Measurements from ENCODE around the gene PTPN5.

Gene PTPN5

DNA sequence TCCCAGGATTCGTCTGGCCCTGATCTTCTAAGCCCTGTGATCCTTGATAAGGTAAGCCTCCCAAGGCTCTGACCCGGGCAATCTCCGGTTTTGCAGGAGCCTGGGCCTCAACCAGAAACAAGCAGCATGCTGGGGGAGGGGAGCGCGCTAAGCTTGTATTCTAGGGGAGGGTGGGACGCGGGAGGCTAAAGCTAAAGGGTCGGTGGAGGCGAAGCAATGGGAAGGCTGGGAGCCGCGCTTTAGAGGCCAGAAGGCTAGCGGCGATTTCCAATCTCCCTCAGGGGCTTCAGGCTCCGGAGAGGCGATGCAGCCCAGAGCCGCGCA is 753 bp downstream of the PTPN5 start:
- H3K4me3 ChIP-seq (ENCODE audit: low read depth in 1 of 2, low read length in 2 of 2) = peak overlapping the region in 1 of 2 donors; percentile 64
- H3K27me3 ChIP-seq (ENCODE audit: low read depth, low read length) = peaks cover 7% of the 10 kb centered on the region
- H3K9me3 ChIP-seq (ENCODE audit: control insufficient read depth in 1 of 2, low read length in 2 of 2) = no peaks in the 10 kb centered on the region
- H3K4me1 ChIP-seq (ENCODE audit: control insufficient read depth in 1 of 2, insufficient read depth in 2 of 2, low read length in 2 of 2) = peaks cover 0 to 16% of the 10 kb centered on the region in 2 donors
- H3K27ac ChIP-seq (ENCODE audit: low read length) = no peak overlapping the region
- H3K36me3 ChIP-seq (ENCODE audit: control insufficient read depth in 1 of 2, insufficient read depth in 2 of 2, low read length in 2 of 2) = no peaks in the 10 kb centered on the region

- peaks cover 7% of the 10 kb centered on the region for H3K27me3 ChIP-seq (ENCODE audit: low read depth, low read length)
- no peak overlapping the region for H3K27ac ChIP-seq (ENCODE audit: low read length)
- no peaks in the 10 kb centered on the region for H3K36me3 ChIP-seq (ENCODE audit: control insufficient read depth in 1 of 2, insufficient read depth in 2 of 2, low read length in 2 of 2)
- no peaks in the 10 kb centered on the region for H3K9me3 ChIP-seq (ENCODE audit: control insufficient read depth in 1 of 2, low read length in 2 of 2)
- H3K4me3 ChIP-seq (ENCODE audit: low read depth in 1 of 2, low read length in 2 of 2) = no peak overlapping the region
- peaks cover 0 to 16% of the 10 kb centered on the region in 2 donors for H3K4me1 ChIP-seq (ENCODE audit: control insufficient read depth in 1 of 2, insufficient read depth in 2 of 2, low read length in 2 of 2)
These were observed 1.7 kb downstream of the PTPN5 start for GRCh38 chr11:18789942-18790341.

GRCh38 chr11:18785411-18785810 is 6.2 kb downstream of the PTPN5 start:
- no peaks in the 10 kb centered on the region for H3K4me1 ChIP-seq (ENCODE audit: control insufficient read depth in 1 of 2, insufficient read depth in 2 of 2, low read length in 2 of 2)
- no peak overlapping the region for H3K4me3 ChIP-seq (ENCODE audit: low read depth in 1 of 2, low read length in 2 of 2)
- H3K27me3 ChIP-seq (ENCODE audit: low read depth, low read length) = no peaks in the 10 kb centered on the region
- no peak overlapping the region for H3K27ac ChIP-seq (ENCODE audit: low read length)
- H3K9me3 ChIP-seq (ENCODE audit: control insufficient read depth in 1 of 2, low read length in 2 of 2) = no peaks in the 10 kb centered on the region
- H3K36me3 ChIP-seq (ENCODE audit: control insufficient read depth in 1 of 2, insufficient read depth in 2 of 2, low read length in 2 of 2) = no peaks in the 10 kb centered on the region

GRCh38 chr11:18780896-18781295 is 10.7 kb downstream of the PTPN5 start:
- Histone ChIP-seq H3K27ac (ENCODE audit: low read length) (no peak overlapping the region), H3K27me3 (ENCODE audit: low read depth, low read length) (no peaks in the 10 kb centered on the region), H3K4me3 (ENCODE audit: low read depth in 1 of 2, low read length in 2 of 2) (no peak overlapping the region), H3K9me3 (ENCODE audit: control insufficient read depth in 1 of 2, low read length in 2 of 2) (no peaks in the 10 kb centered on the region), H3K4me1 (ENCODE audit: control insufficient read depth in 1 of 2, insufficient read depth in 2 of 2, low read length in 2 of 2) (no peaks in the 10 kb centered on the region), H3K36me3 (ENCODE audit: control insufficient read depth in 1 of 2, insufficient read depth in 2 of 2, low read length in 2 of 2) (no peaks in the 10 kb centered on the region)

DNA sequence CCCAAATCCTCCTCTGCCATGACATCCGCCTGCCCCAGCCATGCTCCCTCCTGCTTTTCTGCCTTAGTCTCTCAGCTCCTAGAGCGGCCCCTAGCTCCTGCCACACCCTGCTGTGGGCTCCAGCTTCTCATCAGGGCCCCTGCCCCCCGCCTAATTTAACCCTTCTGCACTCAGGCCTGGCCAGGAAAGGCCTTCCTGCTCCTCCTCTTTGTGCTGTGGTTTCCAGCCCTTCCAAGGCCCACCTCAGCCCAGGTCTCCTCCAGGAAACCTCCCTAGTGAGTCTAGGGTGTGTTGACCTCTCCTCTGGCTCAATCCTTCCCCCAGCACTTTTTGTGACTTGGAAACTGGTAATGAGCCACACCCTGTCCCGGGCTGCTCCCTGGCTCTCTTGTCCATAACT is 11.3 kb downstream of the PTPN5 start:
- Histone ChIP-seq H3K9me3 (ENCODE audit: control insufficient read depth in 1 of 2, low read length in 2 of 2) (no peaks in the 10 kb centered on the region), H3K36me3 (ENCODE audit: control insufficient read depth in 1 of 2, insufficient read depth in 2 of 2, low read length in 2 of 2) (no peaks in the 10 kb centered on the region), H3K4me3 (ENCODE audit: low read depth in 1 of 2, low read length in 2 of 2) (no peak overlapping the region), H3K27ac (ENCODE audit: low read length) (no peak overlapping the region), H3K27me3 (ENCODE audit: low read depth, low read length) (no peaks in the 10 kb centered on the region), H3K4me1 (ENCODE audit: control insufficient read depth in 1 of 2, insufficient read depth in 2 of 2, low read length in 2 of 2) (no peaks in the 10 kb centered on the region)

DNA sequence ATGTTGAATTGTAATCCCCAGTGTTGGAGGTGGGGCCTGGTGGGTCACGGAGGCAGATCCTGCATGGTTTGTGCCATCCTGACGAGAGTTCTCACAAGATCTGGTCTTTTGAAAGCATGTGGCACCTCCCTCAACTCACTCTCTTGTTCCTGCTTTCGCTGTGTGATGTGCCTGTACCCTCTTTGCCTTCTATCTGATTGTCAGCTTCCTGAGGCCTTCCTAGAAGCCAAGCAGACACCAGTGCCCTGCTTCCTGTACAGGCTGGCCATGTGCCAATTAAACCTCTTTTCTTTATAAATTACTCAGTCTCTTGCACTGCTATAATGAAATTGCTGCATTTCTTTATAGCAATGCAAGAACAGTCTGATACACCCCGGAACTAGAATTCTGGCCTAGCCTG is 13.1 kb downstream of the PTPN5 start:
- no peaks in the 10 kb centered on the region for H3K36me3 ChIP-seq (ENCODE audit: control insufficient read depth in 1 of 2, insufficient read depth in 2 of 2, low read length in 2 of 2)
- H3K9me3 ChIP-seq (ENCODE audit: control insufficient read depth in 1 of 2, low read length in 2 of 2) = no peaks in the 10 kb centered on the region
- no peak overlapping the region for H3K27ac ChIP-seq (ENCODE audit: low read length)
- no peaks in the 10 kb centered on the region for H3K4me1 ChIP-seq (ENCODE audit: control insufficient read depth in 1 of 2, insufficient read depth in 2 of 2, low read length in 2 of 2)
- H3K4me3 ChIP-seq (ENCODE audit: low read depth in 1 of 2, low read length in 2 of 2) = no peak overlapping the region
- H3K27me3 ChIP-seq (ENCODE audit: low read depth, low read length) = no peaks in the 10 kb centered on the region

- Histone ChIP-seq H3K27ac (ENCODE audit: low read length) (no peak overlapping the region), H3K4me3 (ENCODE audit: low read depth in 1 of 2, low read length in 2 of 2) (no peak overlapping the region), H3K36me3 (ENCODE audit: control insufficient read depth in 1 of 2, insufficient read depth in 2 of 2, low read length in 2 of 2) (no peaks in the 10 kb centered on the region), H3K27me3 (ENCODE audit: low read depth, low read length) (no peaks in the 10 kb centered on the region), H3K4me1 (ENCODE audit: control insufficient read depth in 1 of 2, insufficient read depth in 2 of 2, low read length in 2 of 2) (no peaks in the 10 kb centered on the region), H3K9me3 (ENCODE audit: control insufficient read depth in 1 of 2, low read length in 2 of 2) (no peaks in the 10 kb centered on the region)
These were observed 15.3 kb downstream of the PTPN5 start for GRCh38 chr11:18776324-18776723.

DNA sequence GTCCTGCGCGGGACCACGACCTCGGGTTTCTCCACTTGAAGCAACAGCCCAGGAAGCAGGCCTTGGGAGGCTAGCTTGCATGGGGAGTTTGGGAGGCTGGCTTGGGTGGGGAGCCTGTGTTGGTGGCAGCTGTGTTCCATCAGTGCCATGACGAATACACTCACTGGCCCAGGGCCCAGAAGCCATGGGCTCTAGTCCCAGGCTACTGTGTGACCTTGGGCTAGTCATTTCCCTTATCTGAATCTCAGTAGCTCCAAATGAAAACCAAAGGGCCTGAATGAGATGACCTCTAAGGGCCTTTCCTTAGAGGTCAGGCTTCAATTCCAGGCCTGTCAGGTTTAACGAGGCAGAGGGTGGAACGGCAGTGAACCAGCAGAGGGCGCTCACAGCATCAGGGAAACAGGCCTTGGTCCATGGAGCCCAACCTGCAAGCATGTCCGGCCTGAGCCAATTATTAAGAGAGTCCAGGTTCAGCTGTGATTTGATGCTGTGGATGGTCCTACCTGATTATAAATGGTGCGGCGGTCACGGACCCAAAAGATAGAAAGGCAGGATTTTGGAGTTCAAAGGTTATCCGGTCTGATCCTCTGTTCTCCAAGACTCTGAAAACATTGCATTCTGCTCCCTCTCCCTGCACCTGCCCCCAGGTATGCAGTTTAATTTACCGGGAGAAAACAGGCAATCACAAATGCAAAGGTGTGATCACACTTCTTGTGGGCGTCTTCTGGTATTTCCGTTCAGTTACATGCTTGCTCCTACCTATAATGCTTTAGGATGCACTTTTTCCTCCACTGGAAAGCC is 15.9 kb downstream of the PTPN5 start:
- Histone ChIP-seq H3K4me1 (ENCODE audit: control insufficient read depth in 1 of 2, insufficient read depth in 2 of 2, low read length in 2 of 2) (no peaks in the 10 kb centered on the region), H3K27ac (ENCODE audit: low read length) (no peak overlapping the region), H3K4me3 (ENCODE audit: low read depth in 1 of 2, low read length in 2 of 2) (no peak overlapping the region), H3K36me3 (ENCODE audit: control insufficient read depth in 1 of 2, insufficient read depth in 2 of 2, low read length in 2 of 2) (no peaks in the 10 kb centered on the region), H3K27me3 (ENCODE audit: low read depth, low read length) (no peaks in the 10 kb centered on the region), H3K9me3 (ENCODE audit: control insufficient read depth in 1 of 2, low read length in 2 of 2) (no peaks in the 10 kb centered on the region)

DNA sequence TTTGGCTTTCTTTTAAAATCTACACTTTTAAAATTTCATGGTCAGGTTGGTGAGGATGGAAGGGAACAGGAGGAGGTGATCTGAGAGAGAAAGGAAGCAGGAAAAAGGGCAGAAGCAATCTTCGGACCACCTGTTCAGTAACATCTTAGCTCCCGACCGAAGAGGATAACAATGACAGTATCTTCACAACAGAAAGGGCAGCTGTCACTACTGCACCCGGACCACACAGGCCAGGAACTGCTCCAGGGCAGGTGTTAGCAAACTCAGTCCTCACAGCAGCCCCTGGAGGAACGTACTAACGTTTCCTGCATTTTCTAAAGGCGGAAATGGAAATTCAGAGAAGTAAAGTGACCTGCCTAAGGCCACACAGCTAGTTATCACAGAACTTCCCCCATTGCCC is 16.8 kb downstream of the PTPN5 start:
- Histone ChIP-seq H3K4me1 (ENCODE audit: control insufficient read depth in 1 of 2, insufficient read depth in 2 of 2, low read length in 2 of 2) (no peaks in the 10 kb centered on the region), H3K36me3 (ENCODE audit: control insufficient read depth in 1 of 2, insufficient read depth in 2 of 2, low read length in 2 of 2) (no peaks in the 10 kb centered on the region), H3K27ac (ENCODE audit: low read length) (no peak overlapping the region)

DNA sequence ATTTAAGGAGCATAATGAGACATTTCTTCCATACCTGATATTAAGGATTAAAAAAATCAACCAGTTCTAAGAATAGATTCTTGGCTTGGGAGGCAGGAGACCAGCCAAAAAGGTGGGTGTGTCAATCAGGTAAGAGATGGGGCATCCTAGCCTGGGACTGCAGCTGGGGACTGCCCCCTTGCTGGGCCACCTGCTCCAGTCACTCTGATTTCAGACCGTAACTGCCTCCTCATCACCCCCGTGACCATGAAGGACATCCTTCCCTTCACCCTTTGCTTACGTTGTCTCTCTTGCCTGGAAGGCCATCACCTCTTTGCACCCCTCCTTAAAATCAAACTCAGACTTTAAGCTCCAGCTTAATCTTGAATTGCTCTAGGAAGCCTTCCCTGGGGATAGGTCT is 17.9 kb downstream of the PTPN5 start:
- no peak overlapping the region for H3K27ac ChIP-seq (ENCODE audit: low read length)
- no peaks in the 10 kb centered on the region for H3K36me3 ChIP-seq (ENCODE audit: control insufficient read depth in 1 of 2, insufficient read depth in 2 of 2, low read length in 2 of 2)
- no peak overlapping the region for H3K4me3 ChIP-seq (ENCODE audit: low read depth in 1 of 2, low read length in 2 of 2)
- H3K9me3 ChIP-seq (ENCODE audit: control insufficient read depth in 1 of 2, low read length in 2 of 2) = no peaks in the 10 kb centered on the region
- H3K4me1 ChIP-seq (ENCODE audit: control insufficient read depth in 1 of 2, insufficient read depth in 2 of 2, low read length in 2 of 2) = no peaks in the 10 kb centered on the region
- no peaks in the 10 kb centered on the region for H3K27me3 ChIP-seq (ENCODE audit: low read depth, low read length)

More for the DNA sequence above, 16.8 kb downstream of the PTPN5 start:
- H3K27me3 ChIP-seq (ENCODE audit: low read depth, low read length) = no peaks in the 10 kb centered on the region
- H3K4me3 ChIP-seq (ENCODE audit: low read depth in 1 of 2, low read length in 2 of 2) = no peak overlapping the region
- no peaks in the 10 kb centered on the region for H3K9me3 ChIP-seq (ENCODE audit: control insufficient read depth in 1 of 2, low read length in 2 of 2)

DNA sequence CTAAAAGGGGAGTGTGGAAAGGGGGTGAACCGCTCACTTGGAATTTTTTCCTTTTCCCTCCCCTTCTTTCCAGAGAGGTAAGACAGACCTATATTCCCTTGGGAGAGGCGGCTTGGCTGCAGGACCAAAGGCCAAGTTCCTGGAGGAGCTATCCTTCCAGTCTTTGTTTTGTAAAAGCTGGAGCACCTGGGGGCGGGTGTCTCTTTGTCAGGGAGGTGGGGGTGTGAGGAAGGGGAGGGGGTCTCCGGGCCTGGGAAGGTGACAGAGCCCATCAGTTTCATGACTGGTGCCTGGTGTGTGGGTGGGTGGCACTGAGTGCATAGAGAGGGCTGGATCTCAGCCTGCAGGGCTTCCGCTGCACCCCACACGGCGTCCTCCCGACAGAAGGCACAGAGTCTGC is 18.5 kb downstream of the PTPN5 start:
- Histone ChIP-seq H3K9me3 (ENCODE audit: control insufficient read depth in 1 of 2, low read length in 2 of 2) (no peaks in the 10 kb centered on the region), H3K27ac (ENCODE audit: low read length) (no peak overlapping the region), H3K36me3 (ENCODE audit: control insufficient read depth in 1 of 2, insufficient read depth in 2 of 2, low read length in 2 of 2) (no peaks in the 10 kb centered on the region), H3K4me3 (ENCODE audit: low read depth in 1 of 2, low read length in 2 of 2) (no peak overlapping the region), H3K27me3 (ENCODE audit: low read depth, low read length) (no peaks in the 10 kb centered on the region), H3K4me1 (ENCODE audit: control insufficient read depth in 1 of 2, insufficient read depth in 2 of 2, low read length in 2 of 2) (no peaks in the 10 kb centered on the region)

DNA sequence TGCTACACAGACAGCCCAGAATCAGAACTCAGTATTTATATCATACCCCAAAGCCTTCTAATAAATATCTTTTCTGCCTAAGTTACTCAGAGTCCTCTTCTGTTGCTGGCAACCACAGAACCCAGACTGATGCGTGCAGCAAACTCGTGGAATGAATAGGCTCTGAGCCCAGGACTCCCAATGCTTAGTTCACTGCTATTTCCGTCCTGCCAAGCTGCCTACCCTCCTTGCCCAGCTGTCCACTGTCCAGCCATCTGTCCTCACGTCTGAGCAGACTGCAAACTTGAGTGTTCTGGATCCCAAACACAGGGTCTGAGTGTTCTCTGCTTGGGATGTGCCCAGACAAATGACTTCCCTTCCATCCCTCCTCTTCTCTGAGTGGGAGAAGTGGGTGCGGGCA is 19.4 kb downstream of the PTPN5 start:
- Histone ChIP-seq H3K4me1 (ENCODE audit: control insufficient read depth in 1 of 2, insufficient read depth in 2 of 2, low read length in 2 of 2) (no peaks in the 10 kb centered on the region), H3K27me3 (ENCODE audit: low read depth, low read length) (no peaks in the 10 kb centered on the region), H3K27ac (ENCODE audit: low read length) (no peak overlapping the region), H3K4me3 (ENCODE audit: low read depth in 1 of 2, low read length in 2 of 2) (no peak overlapping the region), H3K9me3 (ENCODE audit: control insufficient read depth in 1 of 2, low read length in 2 of 2) (no peaks in the 10 kb centered on the region), H3K36me3 (ENCODE audit: control insufficient read depth in 1 of 2, insufficient read depth in 2 of 2, low read length in 2 of 2) (no peaks in the 10 kb centered on the region)

All from muscle layer of duodenum (tissue), 2 donors.